GM12878 (cell line): Measurements from ENCODE around the gene RSPH9. TPM values are rescaled to one million over a fixed set of nuclear protein-coding genes. Genes with fewer than 3 reads are reported as not detected.

Experiments used
- ATAC-seq: fragments of 200-7000 bp; cut with Tn5 transposase; 3 replicates; pipeline ENCODE4 v1.9.1; 2020; ENCODE audit warnings: mild to moderate bottlenecking, moderate library complexity
- BruUV-seq: library from RNA; stranded (reverse); fragments of 400-500 nt; replicated peaks from 2 replicates; lab custom pipeline; 2021; lab: Mats Ljungman, UMichigan
- CTCF ChIA-PET: fragments of 300-600 bp; sonication (Branson Sonifier 250); formaldehyde crosslinking; extraction: SDS; loops from one replicate; lab custom pipeline; 2021; ENCODE audit warnings: inconsistent platforms; lab: Yijun Ruan, JAX
- POLR2A ChIA-PET: fragments of 350-600 bp; formaldehyde crosslinking; extraction: SDS; loops from one replicate; lab custom pipeline; 2021; ENCODE audit warnings: inconsistent platforms; lab: Charles Lee
- RAD21 ChIA-PET: fragments of 300-600 bp; sonication (Branson Sonifier 250); formaldehyde crosslinking; loops from one replicate; lab custom pipeline; 2023; ENCODE audit warnings: antibody characterized with exemption; ENCODE audit not compliant: unreplicated experiment; lab: Charles Lee
- SMC1A ChIA-PET: fragments of 300-600 bp; sonication (Branson Sonifier 250); formaldehyde crosslinking; loops from one replicate; lab custom pipeline; 2023; ENCODE audit not compliant: unreplicated experiment, uncharacterized antibody; lab: Charles Lee
- DNase-seq: peaks from one replicate; pipeline ENCODE4 v3.0.0-alpha.2; 2011; ENCODE audit warnings: low read depth, low spot score
- FAIRE-seq: peaks from 3 replicates; lab custom pipeline; 2011; peaks lifted over from hg19 to GRCh38; lab: Jason Lieb, UNC
- H2AFZ ChIP-seq: 2 replicates; pipeline ENCODE4 v1.6.0; 2011; ENCODE audit warnings: low read depth, low read length, control low read depth; ENCODE audit not compliant: control insufficient read depth
- H3K27ac ChIP-seq: 2 replicates; pipeline ENCODE4 v1.5.1; 2011; ENCODE audit warnings: control low read depth; ENCODE audit not compliant: control insufficient read depth, insufficient read depth
- H3K27me3 ChIP-seq, 2 experiments: replicated peaks in 1 of 2; 2 replicates each; pipeline versions ENCODE4 v1.6.0 to v1.6.1; 2011; ENCODE audit warnings: low read length in 1 of 2; ENCODE audit not compliant: control insufficient read depth in 2 of 2, insufficient read depth in 2 of 2
- H3K36me3 ChIP-seq, 2 experiments: 2 replicates each; pipeline ENCODE4 v1.5.1; 2011; ENCODE audit warnings: low read length in 1 of 2; ENCODE audit not compliant: control insufficient read depth in 2 of 2, insufficient read depth in 2 of 2
- H3K4me1 ChIP-seq: 2 replicates; pipeline ENCODE4 v1.6.1; 2011; ENCODE audit warnings: mild to moderate bottlenecking, low read length, moderate library complexity, mixed read lengths; ENCODE audit not compliant: control insufficient read depth, insufficient read depth
- H3K4me2 ChIP-seq: 2 replicates; pipeline ENCODE4 v1.6.0; 2011; ENCODE audit warnings: control low read depth; ENCODE audit not compliant: control insufficient read depth, insufficient read depth
- H3K4me3 ChIP-seq: fragments of 200-600 bp; sonication (generic); 2 replicates; pipeline ENCODE4 v1.5.1; 2016
- H3K79me2 ChIP-seq: 2 replicates; pipeline ENCODE4 v1.6.0; 2011; ENCODE audit warnings: low read length; ENCODE audit not compliant: control insufficient read depth, insufficient read depth
- H3K9ac ChIP-seq: 2 replicates; pipeline ENCODE4 v1.8.0; 2011; ENCODE audit warnings: low read length, control low read depth, mixed read lengths; ENCODE audit not compliant: control insufficient read depth, insufficient read depth
- H3K9me3 ChIP-seq: replicated peaks from 3 replicates; pipeline ENCODE4 v1.5.1; 2011; ENCODE audit warnings: mild to moderate bottlenecking, low read length; ENCODE audit not compliant: control insufficient read depth, insufficient read depth
- H4K20me1 ChIP-seq: 2 replicates; pipeline ENCODE4 v1.6.0; 2011; ENCODE audit not compliant: control insufficient read depth, insufficient read depth
- E4F1 ChIP-seq: fragments of 450-650 bp; IDR thresholded peaks from 2 replicates; pipeline ENCODE4 v1.6.1; 2018; ENCODE audit warnings: borderline replicate concordance, mild to moderate bottlenecking; ENCODE audit not compliant: partially characterized antibody
- RFX5 ChIP-seq: IDR thresholded peaks from 2 replicates; pipeline ENCODE4 v1.6.1; 2011; ENCODE audit warnings: low read depth, low read length, improper control_type of control experiment
- SMAD5 ChIP-seq: IDR thresholded peaks from 2 replicates; pipeline ENCODE4 v1.6.1; 2016; ENCODE audit warnings: antibody characterized with exemption, low read depth
- SMARCA5 ChIP-seq: fragments of 450-650 bp; IDR thresholded peaks from 2 replicates; pipeline ENCODE4 v1.6.1; 2017; ENCODE audit warnings: mild to moderate bottlenecking
- ZBTB4 ChIP-seq: fragments of 450-650 bp; formaldehyde crosslinking; IDR thresholded peaks from 2 replicates; pipeline ENCODE4 v1.4.0; 2022; ENCODE audit warnings: mild to moderate bottlenecking, moderate library complexity
- WGBS: methylation state at CpG from one replicate; pipeline ENCODE4 v1.1.6; 2016; ENCODE audit warnings: low lambda C conversion rate; ENCODE audit not compliant: insufficient replicate concordance, insufficient coverage; ENCODE audit errors: missing lambda C conversion rate; 5-methylcytosine and 5-hydroxymethylcytosine counted together
- in situ Hi-C: fragments of 300-500 bp; cut with MboI; formaldehyde crosslinking; loops from 9 replicates; pipeline ENCODE4 v1.14.3; 2018; ENCODE audit warnings: mixed read lengths
- intact Hi-C: fragments of 100-400 bp; cut with micrococcal nuclease; formaldehyde crosslinking; loops from one replicate; pipeline ENCODE4 v1.14.2; 2022; ENCODE audit not compliant: unreplicated experiment
- polyA plus RNA-seq, 11 experiments: library from polyadenylated mRNA; depleted of rRNA in 4 of 11; unstranded in 6 of 11; stranded (reverse) in 5 of 11; fragments of >200 nt; fragmentation: Nextera tagmentation in 4 of 11; fragmentation: Illumina TruSeq in 1 of 11; extraction: Ambion mirVana in 4 of 11; extraction: Trizol in 1 of 11; gene quantifications; 1 replicate in 1 of 11; 2 replicates in 10 of 11; pipeline versions ENCODE4 v1.2.1 to v1.2.3, GENCODE V29; 2011 to 2016; ENCODE audit warnings: inconsistent platforms in 2 of 11, missing spikeins in 2 of 11, low read depth in 1 of 11
- total RNA-seq, 4 experiments: library from RNA; depleted of rRNA in 3 of 4; stranded (reverse); fragments of >200 nt in 3 of 4; fragmentation: Illumina TruSeq in 1 of 4; extraction: Trizol in 1 of 4; gene quantifications; 2 replicates each; pipeline versions ENCODE4 v1.2.1 to v1.2.3, GENCODE V29; 2013 to 2021

The RSPH9 gene
- total and polyA plus RNA-seq, 10 of the 15 experiments (the other 5 are each of a cell fraction or from before 2014, with no cell fraction given): 0.26 to 0.63 (median 0.36) TPM; not detected in 6

GRCh38 chr6:43606019-43606418 lies 38.8 kb upstream of the RSPH9 start:
- no peaks in the 10 kb centered on the region for H3K9me3 ChIP-seq
- ATAC-seq (no peak), DNase-seq (no peak), FAIRE-seq (no peak)
- H3K4me1 ChIP-seq: no peaks in the 10 kb centered on the region
- H3K4me3 ChIP-seq: no peak overlapping the region
- intact Hi-C loops: no loop called here
- no peak overlapping the region for H3K9ac ChIP-seq
- no peaks in the 10 kb centered on the region for H4K20me1 ChIP-seq
- no TSS peak for BruUV-seq
- no peaks in the 10 kb centered on the region for H3K79me2 ChIP-seq
- no peak for TF ChIP-seq RFX5
- TF ChIP-seq SMAD5: no peak
- TF ChIP-seq SMARCA5: no peak
- no peak for TF ChIP-seq E4F1
- TF ChIP-seq ZBTB4 (CRISPR knock-in tag): no peak
- WGBS: 95% methylated on average over 2 of the region's 2 CpGs
- RAD21 ChIA-PET: no interaction called here
- no peaks in the 10 kb centered on the region for H3K27me3 ChIP-seq
- CTCF ChIA-PET: interaction anchor here (0.6 to 1.7 kb wide), 6 partner anchors 8 to 261 kb away, joined by 3 to 4 read pairs (median 3); no protein-coding TSS in a partner anchor
- H2AFZ ChIP-seq: no peak overlapping the region
- in situ Hi-C loops: no loop called here
- POLR2A ChIA-PET: interaction anchor here (0.7 to 1.2 kb wide), 3 partner anchors 10 to 475 kb away, joined by 3 to 5 read pairs (median 3); no protein-coding TSS in a partner anchor
- SMC1A ChIA-PET: no interaction called here
- H3K4me2 ChIP-seq: no peak overlapping the region
- peaks cover 7 to 38% of the 10 kb centered on the region in 2 experiments for H3K36me3 ChIP-seq
- H3K27ac ChIP-seq: no peak overlapping the region
